Endothelial cell of umbilical vein (primary cell): ENCODE results near the gene PHKG2. TPM values are rescaled to one million over a fixed set of nuclear protein-coding genes. Genes with fewer than 3 reads are reported as not detected.

Source experiments
- BruUV-seq: library from RNA; stranded (reverse); fragments of 400-500 nt; replicated peaks from 2 replicates; lab custom pipeline; 2021; lab: Mats Ljungman, UMichigan
- CTCF ChIA-PET: fragments of 300-600, 350-600 bp; sonication (Branson Sonifier 250); formaldehyde crosslinking; loops from one replicate; lab custom pipeline; 2021; ENCODE audit warnings: antibody characterized with exemption, inconsistent platforms; lab: Charles Lee
- POLR2A ChIA-PET: fragments of 300-600, 350-600 bp; sonication (Branson Sonifier 250); formaldehyde crosslinking; loops from one replicate; lab custom pipeline; 2021; ENCODE audit warnings: antibody characterized with exemption, inconsistent platforms; lab: Charles Lee
- DNase-seq: peaks from one replicate; pipeline ENCODE4 v3.0.0-alpha.2; 2011; ENCODE audit warnings: low read depth, low spot score
- FAIRE-seq: peaks from 2 replicates; lab custom pipeline; 2011; peaks lifted over from hg19 to GRCh38; lab: Jason Lieb, UNC
- H2AFZ ChIP-seq: 2 replicates; pipeline ENCODE4 v1.6.0; 2012; ENCODE audit warnings: low read depth, low read length, control low read depth, inconsistent platforms
- H3K27ac ChIP-seq: 2 replicates; pipeline ENCODE4 v1.5.1; 2011; ENCODE audit warnings: low read depth, mild to moderate bottlenecking, control low read depth, low read length, moderate library complexity; ENCODE audit not compliant: insufficient read depth
- H3K27me3 ChIP-seq, 2 experiments: 2 replicates each; pipeline versions ENCODE4 v1.6.0 to v1.6.1; 2011; ENCODE audit warnings: low read length in 2 of 2, mixed read lengths in 1 of 2; ENCODE audit not compliant: control insufficient read depth in 2 of 2, insufficient read depth in 2 of 2
- H3K36me3 ChIP-seq, 2 experiments: 2 replicates in 1 of 2; 3 replicates in 1 of 2; pipeline ENCODE4 v1.5.1; 2011; ENCODE audit warnings: low read length in 2 of 2, mild to moderate bottlenecking in 1 of 2, moderate library complexity in 1 of 2; ENCODE audit not compliant: control insufficient read depth in 2 of 2, insufficient read depth in 2 of 2; ENCODE audit errors: extremely low read depth in 1 of 2
- H3K4me1 ChIP-seq: 3 replicates; pipeline ENCODE4 v1.5.1; 2011; ENCODE audit warnings: mild to moderate bottlenecking, low read length; ENCODE audit not compliant: control insufficient read depth, insufficient read depth; ENCODE audit errors: extremely low read depth
- H3K4me2 ChIP-seq: 2 replicates; pipeline ENCODE4 v1.6.1; 2011; ENCODE audit warnings: low read length, control low read depth, mixed read lengths; ENCODE audit not compliant: insufficient read depth
- H3K4me3 ChIP-seq, 3 experiments: fragments of 200-600 bp in 1 of 3; sonication (generic), shearing (Covaris generic) in 1 of 3; replicated peaks in 1 of 3; 2 replicates each; pipeline ENCODE4 v1.5.1; 2011 to 2016; ENCODE audit warnings: control low read depth in 3 of 3, low read length in 3 of 3, mild to moderate bottlenecking in 2 of 3, inconsistent platforms in 1 of 3, low read depth in 1 of 3, moderate library complexity in 1 of 3; ENCODE audit not compliant: insufficient read depth in 1 of 3
- H3K79me2 ChIP-seq: 2 replicates; pipeline ENCODE4 v1.6.0; 2012; ENCODE audit warnings: low read length, inconsistent platforms; ENCODE audit not compliant: control insufficient read depth, insufficient read depth
- H3K9ac ChIP-seq: replicated peaks from 2 replicates; pipeline ENCODE3; 2011; ENCODE audit warnings: low read length, control low read depth; ENCODE audit not compliant: insufficient read depth; ENCODE audit errors: extremely low read depth
- H3K9me1 ChIP-seq: replicated peaks from 3 replicates; pipeline ENCODE4 v1.6.0; 2011; ENCODE audit warnings: mild to moderate bottlenecking, low read length; ENCODE audit not compliant: control insufficient read depth, insufficient read depth; ENCODE audit errors: extremely low read depth
- H3K9me3 ChIP-seq: replicated peaks from 2 replicates; pipeline ENCODE4 v1.5.1; 2012; ENCODE audit warnings: low read length, inconsistent platforms; ENCODE audit not compliant: control insufficient read depth, insufficient read depth
- H4K20me1 ChIP-seq: replicated peaks from 2 replicates; pipeline ENCODE3; 2011; ENCODE audit warnings: mild to moderate bottlenecking, low read length; ENCODE audit not compliant: control insufficient read depth, insufficient read depth; ENCODE audit errors: extremely low read depth
- CTCF ChIP-seq, 2 donors: IDR thresholded peaks; 1 replicate in 1 of 2; 2 replicates in 1 of 2; pipeline ENCODE4 v1.5.1; 2011; ENCODE audit warnings: low read length in 2 of 2, mild to moderate bottlenecking in 2 of 2, moderate library complexity in 2 of 2, control low read depth in 1 of 2, inconsistent platforms in 1 of 2, low read depth in 1 of 2; ENCODE audit not compliant: insufficient read depth in 1 of 2; ENCODE audit errors: extremely low read depth in 1 of 2
- EZH2 ChIP-seq: IDR thresholded peaks from 2 replicates; pipeline ENCODE4 v1.6.1; 2012; ENCODE audit warnings: borderline replicate concordance, low read depth, mild to moderate bottlenecking, moderate library complexity, low read length, inconsistent platforms; ENCODE audit not compliant: severe bottlenecking
- FOS ChIP-seq: IDR thresholded peaks from 2 replicates; pipeline ENCODE4 v1.6.1; 2011; ENCODE audit warnings: mild to moderate bottlenecking, low read length, moderate library complexity, borderline replicate concordance; ENCODE audit not compliant: insufficient read depth
- GATA2 ChIP-seq: IDR thresholded peaks from 2 replicates; pipeline ENCODE4 v1.7.0; 2011; ENCODE audit warnings: low read depth, mild to moderate bottlenecking, moderate library complexity, mixed read lengths, low read length; ENCODE audit not compliant: insufficient read length, insufficient read depth
- JUN ChIP-seq: IDR thresholded peaks from 2 replicates; pipeline ENCODE4 v1.6.1; 2011; ENCODE audit warnings: borderline replicate concordance, low read depth; ENCODE audit not compliant: insufficient read length, insufficient read depth
- MAX ChIP-seq: IDR thresholded peaks from 2 replicates; pipeline ENCODE4 v1.6.1; 2011; ENCODE audit not compliant: insufficient read depth, insufficient read length
- MYC ChIP-seq: IDR thresholded peaks from one replicate; pipeline ENCODE4 v1.6.1; 2011; ENCODE audit warnings: mild to moderate bottlenecking, low read depth, low read length
- POLR2A ChIP-seq: IDR thresholded peaks from 2 replicates; pipeline ENCODE4 v1.6.1; 2012; ENCODE audit warnings: low read depth, mild to moderate bottlenecking, control low read depth, low read length
- POLR2AphosphoS5 ChIP-seq: IDR thresholded peaks from 2 replicates; pipeline ENCODE4 v1.6.1; 2012; ENCODE audit warnings: low read depth, mild to moderate bottlenecking, control low read depth, low read length, moderate library complexity; ENCODE audit not compliant: insufficient read depth
- dilution Hi-C: fragments of 300-500 bp; cut with MboI; formaldehyde crosslinking; loops from one replicate; pipeline ENCODE4 v1.15.0; 2019; ENCODE audit warnings: low sequenced_read_pairs; ENCODE audit not compliant: extremely low pct_ligation_motif_present
- intact Hi-C: fragments of 100-400 bp; cut with micrococcal nuclease; formaldehyde crosslinking; loops from one replicate; pipeline ENCODE4 v1.10.0; 2022
- polyA plus RNA-seq, 4 experiments: library from polyadenylated mRNA; depleted of rRNA in 3 of 4; stranded (reverse) in 3 of 4; unstranded in 1 of 4; fragments of >200 nt; gene quantifications; 2 replicates each; pipeline versions ENCODE4 v1.2.1 to v1.2.3, GENCODE V29; 2011 to 2012; ENCODE audit warnings: missing spikeins in 1 of 4
- total RNA-seq: library from RNA; stranded (reverse); gene quantifications from 2 replicates; pipeline ENCODE4 v1.2.3, GENCODE V29; 2021

The PHKG2 gene
- total and polyA plus RNA-seq, 2 donors (not counting 3 experiments of a cell fraction or from before 2014, with no cell fraction given) = 33.0 to 48.8 TPM

DNA sequence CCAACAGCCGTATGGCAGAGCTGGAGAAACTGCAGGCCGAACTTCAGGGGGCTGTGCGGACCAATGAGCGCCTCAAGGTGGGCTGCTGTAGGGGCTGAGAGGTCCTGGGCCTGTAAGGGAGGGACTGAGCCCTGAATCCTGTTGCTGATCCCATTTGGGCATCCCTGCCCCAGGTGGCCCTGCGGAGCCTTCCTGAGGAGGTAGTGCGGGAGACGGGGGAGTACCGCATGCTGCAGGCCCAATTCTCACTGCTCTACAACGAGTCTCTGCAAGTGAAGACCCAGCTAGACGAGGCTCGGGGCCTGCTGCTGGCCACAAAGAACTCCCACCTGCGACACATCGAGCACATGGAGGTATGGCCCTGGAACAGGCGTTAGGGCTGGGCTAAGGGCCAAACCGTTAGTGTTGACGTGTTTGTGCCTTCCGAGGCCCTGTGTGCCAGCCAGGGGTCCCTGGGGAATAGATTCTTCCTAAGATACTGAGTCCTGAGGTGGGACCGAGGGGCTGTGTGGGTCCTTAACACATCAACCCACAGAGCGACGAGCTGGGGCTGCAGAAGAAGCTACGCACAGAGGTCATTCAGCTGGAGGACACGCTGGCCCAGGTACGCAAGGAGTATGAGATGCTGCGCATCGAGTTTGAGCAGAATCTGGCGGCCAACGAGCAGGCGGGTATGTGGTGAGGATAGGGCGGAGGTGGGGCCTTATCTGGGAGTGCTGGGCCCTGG, 18.1 kb downstream of the PHKG2 start:
- CTCF ChIA-PET = no interaction called here
- POLR2A ChIA-PET = no interaction called here
- no peak for FAIRE-seq
- no peak overlapping the region for H2AFZ ChIP-seq
- no peaks in the 10 kb centered on the region for H3K27me3 ChIP-seq
- H3K4me3 ChIP-seq = no peak overlapping the region
- no peaks in the 10 kb centered on the region for H3K9me3 ChIP-seq
- peaks cover 22% of the 10 kb centered on the region for H3K79me2 ChIP-seq
- H3K4me1 ChIP-seq = peaks cover 11% of the 10 kb centered on the region
- H3K9ac ChIP-seq = no peak overlapping the region
- peaks cover 20 to 54% of the 10 kb centered on the region in 2 experiments for H3K36me3 ChIP-seq
- dilution Hi-C loops (no loop called here), intact Hi-C loops (no loop called here)
- no peaks in the 10 kb centered on the region for H4K20me1 ChIP-seq
- no peak overlapping the region for H3K4me2 ChIP-seq
- H3K9me1 ChIP-seq = no peaks in the 10 kb centered on the region
- H3K27ac ChIP-seq = no peak overlapping the region
- TF ChIP-seq POLR2A (no peak), POLR2AphosphoS5 (no peak), JUN (no peak), FOS (no peak), EZH2 (no peak), MAX (no peak), MYC (no peak), GATA2 (no peak), CTCF (IDR thresholded peaks at IDR 0.05; ENCODE audit: extremely low read depth in 1 of 2, insufficient read depth in 1 of 2, low read depth in 1 of 2, low read length in 2 of 2) (no peak)
- DNase-seq = no peak
- no TSS peak for BruUV-seq
